GM21390 (cell line): ENCODE data around the gene PRUNE2.
A peak's percentile ranks its signal among the peaks of the same experiment; 100 is the strongest.

Experiments
- ATAC-seq: cut with Tn5 transposase; IDR thresholded peaks from one replicate; pipeline ENCODE4 v1.9.1; 2021; ENCODE audit not compliant: unreplicated experiment

PRUNE2 gene

DNA sequence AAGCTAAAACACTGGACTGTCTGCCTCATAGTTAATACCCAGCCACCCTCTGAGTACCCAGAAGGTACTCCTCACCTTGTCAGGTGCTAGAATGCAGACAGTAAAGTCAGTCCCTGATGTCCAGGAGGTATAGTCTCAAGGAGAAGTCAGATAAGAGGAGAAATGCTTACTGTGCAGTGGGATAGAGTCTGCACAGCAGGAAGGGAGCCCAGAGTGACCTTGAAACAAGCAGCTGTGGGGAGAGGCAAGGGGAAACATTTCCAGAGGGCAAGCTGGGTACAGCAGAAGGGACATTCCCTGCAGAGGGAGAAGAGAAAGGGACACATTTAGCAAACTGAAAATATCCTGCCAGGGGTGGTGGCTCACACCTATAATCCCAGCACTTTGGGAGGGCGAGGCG, 324.2 kb downstream of the PRUNE2 start:
- no peak for ATAC-seq

DNA sequence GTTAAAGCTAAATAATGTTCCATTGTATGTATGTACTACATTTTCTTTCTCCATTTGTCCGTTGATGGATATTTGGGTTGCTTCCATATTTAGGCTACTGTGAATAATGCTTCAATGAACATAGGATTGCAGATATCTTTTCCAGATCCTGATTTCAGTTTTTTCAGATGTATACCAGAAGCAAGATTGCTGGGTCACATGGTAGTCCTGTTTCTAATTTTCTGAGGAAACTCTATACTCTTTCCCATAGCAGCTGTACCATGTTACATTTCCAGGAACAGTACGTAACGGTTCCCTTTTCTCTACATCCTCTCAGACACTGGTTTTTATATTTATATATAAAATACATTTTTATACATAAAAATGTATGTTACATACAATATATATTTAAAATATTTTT, 325.1 kb downstream of the PRUNE2 start:
- ATAC-seq = no peak

DNA sequence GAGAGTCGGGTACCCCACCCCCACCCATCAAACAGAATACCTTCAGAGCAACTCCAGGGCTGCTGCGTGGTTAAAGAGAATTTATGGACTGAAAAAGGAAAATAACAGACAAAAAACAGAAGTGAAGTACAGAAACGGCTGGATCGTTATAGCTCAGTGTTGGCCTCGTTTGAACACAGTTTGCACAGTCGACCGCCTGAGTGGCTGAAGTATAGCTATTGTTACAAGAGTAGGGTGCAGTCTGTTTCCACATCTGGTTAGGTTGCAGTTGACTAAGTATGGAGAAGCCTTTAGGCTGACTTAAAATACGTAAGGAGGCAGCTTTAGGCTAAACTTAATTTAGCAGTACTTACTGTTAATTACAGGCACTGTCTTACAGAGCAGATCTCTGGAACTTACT, 325.7 kb downstream of the PRUNE2 start:
- ATAC-seq = no peak

DNA sequence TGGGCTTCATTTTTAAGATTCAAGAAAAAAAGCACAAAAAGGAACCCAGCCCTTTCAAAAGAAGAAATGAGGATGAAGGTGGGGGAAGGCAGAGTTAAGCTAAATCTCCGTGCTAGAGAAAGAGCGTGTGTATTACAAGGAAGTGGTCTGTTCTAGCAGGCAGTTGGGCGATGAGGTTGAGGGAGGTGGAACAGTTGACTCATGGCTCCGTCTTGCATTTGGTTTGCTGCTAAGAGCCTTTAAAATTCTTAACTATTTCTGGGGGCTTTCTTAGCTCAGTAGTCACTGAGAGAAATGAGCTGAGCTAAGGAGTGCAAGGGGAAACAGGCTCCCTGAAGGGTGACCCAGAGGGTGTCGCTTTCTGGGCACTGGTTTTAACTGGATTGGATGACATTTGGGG, 329.6 kb downstream of the PRUNE2 start:
- peak; percentile 71 for ATAC-seq

DNA sequence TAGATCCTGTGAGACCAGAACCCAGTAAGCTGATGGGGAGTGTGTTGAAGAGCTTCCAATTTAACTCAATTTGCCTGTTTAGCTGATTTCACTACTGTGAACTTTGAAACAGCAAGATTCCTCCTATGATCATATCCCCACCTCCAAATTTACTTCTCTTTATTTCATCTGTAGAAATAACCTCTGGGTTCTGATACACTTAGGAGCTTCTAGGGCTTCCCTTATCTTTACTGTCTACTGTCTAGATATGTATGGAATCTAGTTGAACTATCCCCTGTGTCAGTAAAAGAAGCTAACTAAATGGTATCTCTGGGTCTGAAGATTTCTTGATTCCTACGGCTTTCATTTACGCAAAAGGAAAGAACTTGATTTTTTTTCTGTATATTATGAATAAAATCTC, 330.2 kb downstream of the PRUNE2 start:
- ATAC-seq = no peak

DNA sequence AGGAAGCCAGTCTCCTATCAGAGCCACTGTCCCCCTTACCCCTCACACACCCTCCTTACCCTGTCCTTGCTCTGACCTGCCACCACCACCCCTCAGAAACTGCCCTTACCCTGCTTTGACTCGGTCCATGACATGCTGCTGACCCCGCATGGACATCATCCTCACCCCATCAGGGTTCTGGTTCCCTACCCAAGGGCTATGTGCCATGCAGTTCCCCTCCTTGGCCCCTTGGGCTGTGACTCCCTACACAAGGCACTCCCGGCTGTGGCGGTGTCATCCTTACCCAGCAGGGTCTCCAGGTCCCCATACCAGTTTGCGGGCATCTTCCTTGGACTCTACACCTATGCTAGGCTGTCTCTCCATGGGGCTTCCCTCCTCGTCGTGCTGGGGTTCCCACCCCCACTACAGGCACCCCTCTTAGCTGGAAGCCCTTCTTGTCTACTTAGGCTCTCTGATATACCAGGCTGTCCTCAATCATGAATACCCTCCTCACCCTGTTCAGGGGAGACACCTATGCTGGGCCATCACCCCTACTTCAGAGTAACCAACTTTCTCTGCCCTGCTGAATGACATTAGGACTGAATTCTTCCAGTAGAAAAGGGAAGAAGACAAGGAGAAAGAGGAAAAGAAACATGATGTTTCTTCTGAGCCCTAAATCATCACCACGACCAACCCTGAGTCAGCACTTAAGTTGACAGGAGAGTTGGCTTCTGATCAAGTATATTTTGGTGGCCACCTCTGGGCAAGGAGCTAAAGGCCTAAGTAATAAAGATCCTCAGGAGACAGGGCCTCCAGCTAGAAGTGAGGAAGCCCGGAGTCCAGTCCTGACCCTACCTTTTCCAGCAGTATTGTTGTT, 331.8 kb downstream of the PRUNE2 start:
- ATAC-seq = no peak

DNA sequence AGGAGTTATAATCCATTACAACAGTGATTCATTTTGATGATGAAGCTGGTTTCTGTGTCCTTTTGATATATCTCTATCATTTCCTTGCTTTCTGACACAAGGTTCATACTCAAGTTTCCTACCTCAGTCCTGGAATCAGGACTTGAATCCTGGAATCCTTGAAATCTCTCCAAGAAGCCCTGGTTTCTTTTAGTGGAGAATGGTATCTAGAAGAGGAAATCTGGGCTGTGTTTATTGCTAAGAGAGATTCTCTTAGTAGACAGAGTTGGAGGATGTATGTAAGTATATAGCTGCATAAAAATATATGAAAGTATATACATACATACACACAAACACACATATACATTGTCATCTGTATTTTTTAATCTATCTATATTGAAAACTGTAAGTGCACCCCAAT, 332.5 kb downstream of the PRUNE2 start:
- ATAC-seq = no peak

DNA sequence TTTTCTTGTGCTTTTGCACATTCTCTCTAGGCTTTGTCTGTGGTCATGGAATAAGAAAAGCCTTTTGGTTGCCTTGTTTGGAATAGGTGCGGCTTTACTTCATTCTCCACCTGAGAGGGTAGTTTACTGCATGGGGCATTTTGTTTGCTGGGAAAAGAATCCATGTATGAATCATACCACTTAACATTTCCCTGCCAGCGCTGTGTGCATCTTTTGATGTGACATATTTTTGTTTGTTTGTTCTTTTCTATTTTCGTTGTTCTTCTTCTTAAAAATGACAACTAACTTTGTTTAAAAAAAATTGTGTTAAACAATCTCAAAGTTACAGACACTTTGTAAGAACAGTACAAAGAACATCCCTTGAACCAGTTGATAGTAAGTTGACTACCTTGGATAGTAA, 333.8 kb downstream of the PRUNE2 start:
- ATAC-seq = no peak

DNA sequence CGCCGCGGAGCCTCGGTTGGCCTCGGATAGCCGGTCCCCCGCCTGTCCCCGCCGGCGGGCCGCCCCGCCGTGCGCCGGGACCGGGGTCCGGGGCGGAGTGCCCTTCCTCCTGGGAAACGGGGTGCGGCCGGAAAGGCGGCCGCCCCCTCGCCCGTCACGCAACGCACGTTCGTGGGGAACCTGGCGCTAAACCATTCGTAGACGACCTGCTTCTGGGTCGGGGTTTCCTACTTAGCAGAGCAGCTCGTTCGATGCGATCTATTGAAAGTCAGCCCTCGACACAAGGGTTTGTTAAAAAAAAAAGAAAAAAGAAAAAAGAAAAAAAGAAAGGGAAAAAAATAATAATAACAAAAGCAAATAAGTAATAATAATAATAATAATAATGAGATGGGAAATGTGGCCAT, 334.2 kb downstream of the PRUNE2 start:
- ATAC-seq = no peak

DNA sequence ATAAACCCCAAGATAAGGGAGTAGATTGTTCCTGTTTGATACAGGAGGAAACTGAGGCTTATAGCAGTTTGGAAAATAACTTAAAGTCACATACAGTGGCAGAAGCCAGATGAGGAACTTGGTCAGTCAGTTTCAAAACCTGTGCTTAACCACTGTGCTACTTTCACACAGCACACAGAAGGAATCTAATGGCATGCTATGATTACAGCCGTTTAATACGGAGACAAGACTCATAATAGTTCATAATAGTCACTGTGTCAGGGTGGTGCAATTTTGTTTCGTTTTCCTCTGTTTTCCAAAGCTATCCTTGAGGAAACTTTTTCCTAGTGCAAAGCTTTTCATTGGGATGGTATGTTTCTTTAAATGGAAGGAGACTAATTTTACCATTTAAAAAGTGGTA, 334.6 kb downstream of the PRUNE2 start:
- peak; percentile 88 for ATAC-seq

DNA sequence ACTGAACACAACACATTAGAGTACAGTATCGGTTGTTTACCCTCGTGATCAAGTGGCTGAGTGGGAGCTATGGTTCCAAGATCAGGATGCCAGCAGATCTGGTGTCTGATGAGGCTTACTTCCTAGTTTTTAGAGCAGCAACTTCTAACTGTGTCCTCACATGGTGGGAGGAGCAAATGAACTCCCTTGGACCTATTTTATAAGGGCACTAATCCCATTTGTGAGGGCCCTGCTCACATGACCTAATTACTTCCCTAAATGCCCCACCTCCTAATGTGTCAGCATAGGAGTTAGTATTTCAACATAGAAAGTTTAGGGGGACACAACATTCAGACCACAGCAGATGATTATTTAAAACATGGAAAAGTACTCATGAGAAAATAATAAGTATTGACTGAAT, 335.1 kb downstream of the PRUNE2 start:
- no peak for ATAC-seq

DNA sequence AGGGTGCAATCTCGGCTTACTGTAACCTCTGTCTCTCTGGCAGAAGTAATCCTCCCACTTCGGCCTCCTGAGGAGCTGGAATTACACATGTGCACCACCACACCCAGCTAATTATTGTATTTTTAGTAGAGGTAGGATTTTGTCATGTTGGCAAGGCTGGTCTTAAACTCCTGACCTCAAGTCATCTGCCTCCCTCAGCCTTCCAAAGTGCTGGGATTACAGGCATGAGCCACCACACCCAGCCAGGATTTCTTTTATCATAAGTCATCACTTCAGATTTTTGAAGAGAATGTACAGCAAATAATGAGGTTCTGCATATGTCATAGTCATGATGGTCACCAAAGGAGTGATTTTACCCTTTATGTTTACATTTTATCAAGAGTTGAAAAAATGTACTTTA, 338.8 kb downstream of the PRUNE2 start:
- no peak for ATAC-seq

DNA sequence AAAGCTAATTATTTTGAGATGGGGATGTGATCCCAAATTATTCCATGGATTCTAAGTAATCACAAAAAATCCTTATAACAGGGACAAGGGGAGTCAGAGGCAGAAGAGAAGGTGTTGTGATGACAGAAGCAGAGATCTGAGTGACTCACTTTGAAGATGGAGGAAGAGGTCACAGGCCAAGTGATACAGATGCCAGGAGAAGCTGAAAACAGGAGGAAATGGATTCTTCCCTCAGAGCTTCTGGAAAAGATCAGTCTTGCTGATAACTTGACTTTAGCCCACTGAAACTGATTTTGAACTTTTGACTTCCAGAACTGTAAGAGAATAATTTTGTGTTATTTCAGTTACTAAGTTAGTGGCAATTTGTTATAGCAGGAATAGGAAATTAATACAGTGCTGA, 341.6 kb downstream of the PRUNE2 start:
- ATAC-seq = no peak

DNA sequence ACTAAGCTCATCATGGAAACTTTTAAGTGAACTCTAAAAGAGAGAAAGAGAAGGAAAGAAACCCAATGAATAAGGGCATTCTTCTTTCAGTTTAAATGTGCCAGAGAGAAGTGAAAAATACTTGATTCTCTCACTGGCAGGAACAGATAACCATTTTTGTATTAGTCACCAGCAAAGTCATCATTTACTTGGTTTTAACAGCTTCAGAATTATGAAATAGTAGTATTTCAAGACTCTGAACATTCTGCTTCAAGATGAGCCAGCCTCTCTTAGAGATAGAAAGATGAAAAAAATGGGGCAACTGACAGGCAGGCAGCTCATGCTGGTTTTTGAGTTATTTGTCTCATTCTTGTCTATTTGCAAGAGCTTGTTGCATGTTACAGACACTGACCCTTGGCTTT, 343.4 kb downstream of the PRUNE2 start:
- ATAC-seq = peak; percentile 81

DNA sequence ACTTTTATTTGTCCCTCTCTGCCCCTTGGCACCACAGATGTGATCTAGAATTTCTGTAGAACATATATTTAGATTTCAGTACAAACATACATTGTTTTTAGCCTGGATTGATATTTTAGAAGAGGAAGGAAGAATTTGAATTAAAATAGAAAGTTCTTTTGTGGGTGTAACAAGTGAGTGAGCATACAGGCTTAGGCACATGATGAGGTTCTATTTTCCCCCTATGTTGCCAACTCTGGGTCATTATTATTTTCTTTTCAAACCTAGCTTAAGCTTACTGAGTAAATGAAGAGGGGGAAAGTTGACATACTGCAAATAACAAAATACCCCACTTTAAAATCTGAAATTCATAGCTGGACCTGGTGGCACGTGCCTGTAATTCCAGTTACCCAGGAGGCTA, 344.0 kb downstream of the PRUNE2 start:
- ATAC-seq = peak; percentile 22
